ENCODE data around the gene CMTM5. TPM values are rescaled to one million over a fixed set of nuclear protein-coding genes. Genes with fewer than 3 reads are reported as not detected.

CMTM5 gene
- total RNA-seq, 4 donors from 2014 or later = 1.5 TPM; not detected in 3

GRCh38 chr14:23372509-23372908 lies 4.3 kb upstream of the CMTM5 start, which contains the start of gene IL25:
IL25 (plus strand) TSS chr14:23372809.
- Histone ChIP-seq H3K36me3 (no peaks in the 10 kb centered on the region), H3K4me1 (no peaks in the 10 kb centered on the region), H3K27ac (no peak within 1 kb of the TSS), H3K9me3 (no peaks in the 10 kb centered on the region), H3K27me3 (no peaks in the 10 kb centered on the region), H3K4me3 (replicated peaks in 1 of 3) (no peak within 1 kb of the TSS)
- 80 to 83% methylated on average over 2 of the region's 2 CpGs for WGBS, 2 donors
- intact Hi-C loops (cut with DNase I) = no loop called here
- no peak for DNase-seq
- TF ChIP-seq CTCF (IDR thresholded peaks at IDR 0.05) = no peak
- no peak for TF ChIP-seq POLR2A (IDR thresholded peaks at IDR 0.05)

DNA sequence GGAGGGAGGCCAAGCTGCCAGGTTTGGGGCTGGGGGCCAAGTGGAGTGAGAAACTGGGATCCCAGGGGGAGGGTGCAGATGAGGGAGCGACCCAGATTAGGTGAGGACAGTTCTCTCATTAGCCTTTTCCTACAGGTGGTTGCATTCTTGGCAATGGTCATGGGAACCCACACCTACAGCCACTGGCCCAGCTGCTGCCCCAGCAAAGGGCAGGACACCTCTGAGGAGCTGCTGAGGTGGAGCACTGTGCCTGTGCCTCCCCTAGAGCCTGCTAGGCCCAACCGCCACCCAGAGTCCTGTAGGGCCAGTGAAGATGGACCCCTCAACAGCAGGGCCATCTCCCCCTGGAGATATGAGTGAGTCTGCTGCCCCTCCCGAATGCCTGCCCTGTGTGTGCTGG lies 3.8 kb upstream of the CMTM5 start:
- Histone ChIP-seq H3K4me3 (replicated peaks in 1 of 3) (no peak overlapping the region), H3K36me3 (no peaks in the 10 kb centered on the region), H3K9me3 (no peaks in the 10 kb centered on the region), H3K4me1 (no peaks in the 10 kb centered on the region), H3K27ac (no peak overlapping the region), H3K27me3 (no peaks in the 10 kb centered on the region)
- DNase-seq = no peak
- 86 to 87% methylated on average over 3 of the region's 3 CpGs for WGBS, 2 donors
- intact Hi-C loops (cut with DNase I) = no loop called here
- TF ChIP-seq POLR2A (IDR thresholded peaks at IDR 0.05) (no peak), CTCF (IDR thresholded peaks at IDR 0.05) (no peak)

- no peak overlapping the region for H3K27ac ChIP-seq
- 84 to 88% methylated on average over 12 to 18 of the region's 21 CpGs for WGBS, 2 donors
- no peak for DNase-seq
Measured at GRCh38 chr14:23375527-23376251, 1.2 kb upstream of the CMTM5 start.

GRCh38 chr14:23377198-23377550 lies 328 bp downstream of the CMTM5 start:
- intact Hi-C loops (cut with DNase I) = loop anchor here (5.0 kb wide), 1 partner anchor 115 kb away; no protein-coding TSS in a partner anchor
- no peak for TF ChIP-seq CTCF (IDR thresholded peaks at IDR 0.05)
- no peak for TF ChIP-seq POLR2A (IDR thresholded peaks at IDR 0.05)
- Histone ChIP-seq H3K4me1 (no peaks in the 10 kb centered on the region), H3K27me3 (no peaks in the 10 kb centered on the region), H3K4me3 (replicated peaks in 1 of 3) (no peak overlapping the region), H3K9me3 (no peaks in the 10 kb centered on the region), H3K27ac (no peak overlapping the region), H3K36me3 (no peaks in the 10 kb centered on the region)
- no peak for DNase-seq
- WGBS, 2 donors = 53 to 64% methylated on average over 11 of the region's 11 CpGs

More at GRCh38 chr14:23375527-23376251, 1.2 kb upstream of the CMTM5 start:
- Histone ChIP-seq H3K4me3 (replicated peaks in 1 of 3) (no peak overlapping the region), H3K4me1 (no peaks in the 10 kb centered on the region), H3K36me3 (no peaks in the 10 kb centered on the region), H3K9me3 (no peaks in the 10 kb centered on the region), H3K27me3 (no peaks in the 10 kb centered on the region)
- intact Hi-C loops (cut with DNase I) = loop anchor here (5.0 kb wide), 1 partner anchor 113 kb away; no protein-coding TSS in a partner anchor
- TF ChIP-seq POLR2A (IDR thresholded peaks at IDR 0.05) (no peak), CTCF (IDR thresholded peaks at IDR 0.05) (no peak)
